Measurements from ENCODE around the gene KIAA1328. TPM values are rescaled to one million over a fixed set of nuclear protein-coding genes. Genes with fewer than 3 reads are reported as not detected.

KIAA1328 gene
- total and polyA plus RNA-seq, 3 donors from 2014 or later, result 19.9 to 48.7 (median 35.0) TPM

- TF ChIP-seq CTCF (IDR thresholded peaks at IDR 0.05) (no peak), POLR2A (IDR thresholded peaks at IDR 0.05) (no peak)
- intact Hi-C loops (cut with DNase I; ENCODE audit: low total_unique reads), result no loop called here
- H3K9me3 ChIP-seq, result no peaks in the 10 kb centered on the region
- no peaks in the 10 kb centered on the region for H3K36me3 ChIP-seq (ENCODE audit: low read depth, missing control alignments)
- no peaks in the 10 kb centered on the region for H3K27me3 ChIP-seq
- WGBS, 2 donors, result 95% methylated on average over 2 of the region's 2 CpGs
- no peak for DNase-seq
- no peaks in the 10 kb centered on the region for H3K4me1 ChIP-seq
- no peak overlapping the region for H3K4me3 ChIP-seq
- H3K27ac ChIP-seq, result no peak overlapping the region
Observed at GRCh38 chr18:37033419-37033818, 204.5 kb downstream of the KIAA1328 start.

- Histone ChIP-seq H3K4me3 (no peak overlapping the region), H3K9me3 (no peaks in the 10 kb centered on the region), H3K27ac (no peak overlapping the region), H3K4me1 (no peaks in the 10 kb centered on the region), H3K36me3 (ENCODE audit: low read depth, missing control alignments) (no peaks in the 10 kb centered on the region), H3K27me3 (no peaks in the 10 kb centered on the region)
- DNase-seq, result no peak
- intact Hi-C loops (cut with DNase I; ENCODE audit: low total_unique reads), result no loop called here
- TF ChIP-seq POLR2A (IDR thresholded peaks at IDR 0.05) (no peak), CTCF (IDR thresholded peaks at IDR 0.05) (no peak)
- 90 to 94% methylated on average over 2 of the region's 2 CpGs for WGBS, 2 donors
Observed at GRCh38 chr18:37042381-37042780, 213.5 kb downstream of the KIAA1328 start.

- intact Hi-C loops (cut with DNase I; ENCODE audit: low total_unique reads), result no loop called here
- Histone ChIP-seq H3K4me1 (no peaks in the 10 kb centered on the region), H3K36me3 (ENCODE audit: low read depth, missing control alignments) (no peaks in the 10 kb centered on the region), H3K27me3 (no peaks in the 10 kb centered on the region), H3K4me3 (no peak overlapping the region), H3K27ac (no peak overlapping the region), H3K9me3 (no peaks in the 10 kb centered on the region)
- WGBS, 2 donors, result 75 to 80% methylated on average over 3 of the region's 3 CpGs
- TF ChIP-seq CTCF (IDR thresholded peaks at IDR 0.05), result no peak
- DNase-seq, result no peak
Observed at GRCh38 chr18:37055137-37055802, 226.3 kb downstream of the KIAA1328 start.

- Histone ChIP-seq H3K4me3 (no peak overlapping the region), H3K4me1 (no peaks in the 10 kb centered on the region), H3K9me3 (no peaks in the 10 kb centered on the region), H3K27me3 (no peaks in the 10 kb centered on the region), H3K27ac (no peak overlapping the region), H3K36me3 (ENCODE audit: low read depth, missing control alignments) (no peaks in the 10 kb centered on the region)
- DNase-seq, result no peak
- 94 to 95% methylated on average over 3 of the region's 3 CpGs for WGBS, 2 donors
- intact Hi-C loops (cut with DNase I; ENCODE audit: low total_unique reads), result no loop called here
- no peak for TF ChIP-seq POLR2A (IDR thresholded peaks at IDR 0.05)
- no peak for TF ChIP-seq CTCF (IDR thresholded peaks at IDR 0.05)
Observed at GRCh38 chr18:37064187-37064586, 235.3 kb downstream of the KIAA1328 start.

GRCh38 chr18:37065254-37065653 lies 236.3 kb downstream of the KIAA1328 start:
- TF ChIP-seq CTCF (IDR thresholded peaks at IDR 0.05) (no peak), POLR2A (IDR thresholded peaks at IDR 0.05) (no peak)
- Histone ChIP-seq H3K4me3 (no peak overlapping the region), H3K36me3 (ENCODE audit: low read depth, missing control alignments) (no peaks in the 10 kb centered on the region), H3K27ac (no peak overlapping the region), H3K4me1 (no peaks in the 10 kb centered on the region), H3K27me3 (no peaks in the 10 kb centered on the region), H3K9me3 (no peaks in the 10 kb centered on the region)
- DNase-seq, result no peak
- WGBS, 2 donors, result 96% methylated on average over 1 of the region's 1 CpG
- intact Hi-C loops (cut with DNase I; ENCODE audit: low total_unique reads), result no loop called here
